OCI-LY1 (cell line): ENCODE measurements around the gene FAM81A.

Experiments
- EZH2 ChIP-seq: fragments of 200-600 bp; sonication (generic), shearing (Covaris generic); IDR thresholded peaks from 2 replicates; pipeline ENCODE4 v1.8.0; 2017; ENCODE audit warnings: borderline replicate concordance, mixed run types, mild to moderate bottlenecking, antibody characterized with exemption, low read length, moderate library complexity, mixed read lengths
- TF ChIP-seq, protein P1 (sequence below): fragments of 200-600 bp; sonication (generic), shearing (Covaris generic); IDR thresholded peaks from 2 replicates; pipeline ENCODE4 v1.5.1; 2017; ENCODE audit warnings: mild to moderate bottlenecking, antibody characterized with exemption, low read length, moderate library complexity, mixed read lengths

- TF ChIP-seq, protein P1, sequence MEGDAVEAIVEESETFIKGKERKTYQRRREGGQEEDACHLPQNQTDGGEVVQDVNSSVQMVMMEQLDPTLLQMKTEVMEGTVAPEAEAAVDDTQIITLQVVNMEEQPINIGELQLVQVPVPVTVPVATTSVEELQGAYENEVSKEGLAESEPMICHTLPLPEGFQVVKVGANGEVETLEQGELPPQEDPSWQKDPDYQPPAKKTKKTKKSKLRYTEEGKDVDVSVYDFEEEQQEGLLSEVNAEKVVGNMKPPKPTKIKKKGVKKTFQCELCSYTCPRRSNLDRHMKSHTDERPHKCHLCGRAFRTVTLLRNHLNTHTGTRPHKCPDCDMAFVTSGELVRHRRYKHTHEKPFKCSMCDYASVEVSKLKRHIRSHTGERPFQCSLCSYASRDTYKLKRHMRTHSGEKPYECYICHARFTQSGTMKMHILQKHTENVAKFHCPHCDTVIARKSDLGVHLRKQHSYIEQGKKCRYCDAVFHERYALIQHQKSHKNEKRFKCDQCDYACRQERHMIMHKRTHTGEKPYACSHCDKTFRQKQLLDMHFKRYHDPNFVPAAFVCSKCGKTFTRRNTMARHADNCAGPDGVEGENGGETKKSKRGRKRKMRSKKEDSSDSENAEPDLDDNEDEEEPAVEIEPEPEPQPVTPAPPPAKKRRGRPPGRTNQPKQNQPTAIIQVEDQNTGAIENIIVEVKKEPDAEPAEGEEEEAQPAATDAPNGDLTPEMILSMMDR: no peak
- TF ChIP-seq EZH2: no peak
Measured at GRCh38 chr15:59550956-59551355, 113.0 kb downstream of the FAM81A start.
